AG10803 (cell line): ENCODE measurements around the gene FLNC.

ENCODE experiments used
- DNase-seq: peaks from one replicate; pipeline ENCODE4 v3.0.0; 2010; ENCODE audit warnings: low read depth
- H3K4me3 ChIP-seq: 2 replicates; pipeline ENCODE4 v1.5.1; 2011; ENCODE audit warnings: mild to moderate bottlenecking, low read length, control low read depth
- TF ChIP-seq, protein P1 (sequence below): conservative IDR thresholded peaks from 2 replicates; pipeline ENCODE4 v1.5.1; 2011; ENCODE audit warnings: mild to moderate bottlenecking, low read length, control low read depth, inconsistent platforms

The FLNC gene

GRCh38 chr7:128902761-128903585 is 72.8 kb downstream of the FLNC start:
- TF ChIP-seq, protein P1, sequence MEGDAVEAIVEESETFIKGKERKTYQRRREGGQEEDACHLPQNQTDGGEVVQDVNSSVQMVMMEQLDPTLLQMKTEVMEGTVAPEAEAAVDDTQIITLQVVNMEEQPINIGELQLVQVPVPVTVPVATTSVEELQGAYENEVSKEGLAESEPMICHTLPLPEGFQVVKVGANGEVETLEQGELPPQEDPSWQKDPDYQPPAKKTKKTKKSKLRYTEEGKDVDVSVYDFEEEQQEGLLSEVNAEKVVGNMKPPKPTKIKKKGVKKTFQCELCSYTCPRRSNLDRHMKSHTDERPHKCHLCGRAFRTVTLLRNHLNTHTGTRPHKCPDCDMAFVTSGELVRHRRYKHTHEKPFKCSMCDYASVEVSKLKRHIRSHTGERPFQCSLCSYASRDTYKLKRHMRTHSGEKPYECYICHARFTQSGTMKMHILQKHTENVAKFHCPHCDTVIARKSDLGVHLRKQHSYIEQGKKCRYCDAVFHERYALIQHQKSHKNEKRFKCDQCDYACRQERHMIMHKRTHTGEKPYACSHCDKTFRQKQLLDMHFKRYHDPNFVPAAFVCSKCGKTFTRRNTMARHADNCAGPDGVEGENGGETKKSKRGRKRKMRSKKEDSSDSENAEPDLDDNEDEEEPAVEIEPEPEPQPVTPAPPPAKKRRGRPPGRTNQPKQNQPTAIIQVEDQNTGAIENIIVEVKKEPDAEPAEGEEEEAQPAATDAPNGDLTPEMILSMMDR: no peak
- no peak for DNase-seq
- no peak overlapping the region for H3K4me3 ChIP-seq

DNA sequence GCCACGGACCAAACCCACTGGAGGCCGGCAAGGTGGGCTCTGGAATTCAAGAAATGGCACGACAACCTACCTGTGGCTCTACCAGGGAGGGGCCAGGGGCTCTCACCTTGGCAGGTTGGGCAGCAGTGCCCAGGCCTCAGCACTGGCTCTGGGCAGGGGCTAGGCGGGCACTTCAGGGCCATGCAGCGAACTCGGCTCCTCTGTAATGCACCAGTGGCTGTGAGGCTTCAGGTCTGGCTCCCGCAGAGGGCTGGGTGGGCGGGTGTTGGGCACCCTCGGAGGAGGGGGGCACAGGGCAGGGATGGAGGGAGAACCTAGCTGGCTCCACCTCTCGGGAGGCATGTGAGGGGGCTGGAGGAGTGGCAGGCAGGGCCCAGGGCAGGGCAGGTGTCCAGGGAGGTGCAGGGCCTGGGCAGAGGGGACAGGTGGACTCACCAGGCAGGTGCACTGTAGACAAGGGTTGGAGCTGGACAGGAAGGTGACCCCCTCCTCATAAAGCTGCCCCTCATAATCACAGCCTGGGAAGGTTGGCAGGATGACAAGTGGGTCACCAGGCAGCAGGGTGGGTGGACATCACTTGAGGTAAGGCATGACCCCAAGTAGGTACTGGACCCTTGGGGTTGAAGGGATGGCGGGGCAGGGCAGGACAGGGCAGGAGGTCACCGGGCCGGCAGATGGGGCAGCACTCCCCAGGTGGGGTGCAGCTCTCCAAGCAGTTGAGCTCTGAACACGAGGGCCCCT is 73.6 kb downstream of the FLNC start:
- no peak overlapping the region for H3K4me3 ChIP-seq
- no peak for DNase-seq
- TF ChIP-seq, protein P1: no peak

DNA sequence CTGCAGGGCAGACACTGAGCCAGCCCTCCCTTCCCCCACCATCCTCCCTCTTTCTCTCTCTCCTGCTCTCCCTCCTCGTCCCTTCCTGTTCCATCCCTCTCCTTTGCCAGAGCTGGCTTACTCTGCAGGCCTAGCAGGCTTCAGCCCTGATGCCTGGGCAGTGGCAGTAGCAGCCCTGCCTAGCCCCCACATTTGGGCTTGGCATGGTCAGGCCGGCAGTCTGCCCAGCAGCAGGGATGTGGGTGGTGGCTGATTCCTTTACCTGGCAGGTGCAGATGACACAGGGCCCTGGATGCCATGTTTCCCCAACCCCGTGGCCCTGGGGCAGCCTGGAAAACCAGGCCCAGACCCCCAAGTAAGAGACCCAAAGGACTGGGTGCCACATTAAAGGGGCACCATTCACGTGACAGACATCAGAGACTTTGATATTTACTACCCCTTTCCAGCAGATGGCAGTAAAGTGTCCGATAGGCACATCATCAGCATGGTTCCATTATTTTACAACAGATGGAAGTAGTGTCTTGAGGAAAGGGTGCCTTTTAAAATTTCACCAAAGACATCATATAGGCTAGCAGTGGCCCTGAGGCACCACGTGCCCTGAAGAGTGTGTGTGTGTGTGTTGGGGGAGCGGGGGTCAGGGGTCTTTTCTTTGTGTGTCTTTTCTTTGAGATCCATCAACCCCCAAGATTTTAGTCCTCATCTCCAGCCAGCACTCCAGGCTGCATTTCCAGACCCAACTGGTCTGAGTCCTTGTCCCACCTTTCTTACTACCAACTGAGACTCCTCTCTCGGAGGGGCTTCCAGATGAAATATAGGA is 74.4 kb downstream of the FLNC start:
- TF ChIP-seq, protein P1: peak; percentile 72
- peak; percentile 52 for DNase-seq
- H3K4me3 ChIP-seq: no peak overlapping the region

- H3K4me3 ChIP-seq: no peak overlapping the region
- TF ChIP-seq, protein P1: no peak
- no peak for DNase-seq
These were observed 76.0 kb downstream of the FLNC start for GRCh38 chr7:128906001-128906765.

DNA sequence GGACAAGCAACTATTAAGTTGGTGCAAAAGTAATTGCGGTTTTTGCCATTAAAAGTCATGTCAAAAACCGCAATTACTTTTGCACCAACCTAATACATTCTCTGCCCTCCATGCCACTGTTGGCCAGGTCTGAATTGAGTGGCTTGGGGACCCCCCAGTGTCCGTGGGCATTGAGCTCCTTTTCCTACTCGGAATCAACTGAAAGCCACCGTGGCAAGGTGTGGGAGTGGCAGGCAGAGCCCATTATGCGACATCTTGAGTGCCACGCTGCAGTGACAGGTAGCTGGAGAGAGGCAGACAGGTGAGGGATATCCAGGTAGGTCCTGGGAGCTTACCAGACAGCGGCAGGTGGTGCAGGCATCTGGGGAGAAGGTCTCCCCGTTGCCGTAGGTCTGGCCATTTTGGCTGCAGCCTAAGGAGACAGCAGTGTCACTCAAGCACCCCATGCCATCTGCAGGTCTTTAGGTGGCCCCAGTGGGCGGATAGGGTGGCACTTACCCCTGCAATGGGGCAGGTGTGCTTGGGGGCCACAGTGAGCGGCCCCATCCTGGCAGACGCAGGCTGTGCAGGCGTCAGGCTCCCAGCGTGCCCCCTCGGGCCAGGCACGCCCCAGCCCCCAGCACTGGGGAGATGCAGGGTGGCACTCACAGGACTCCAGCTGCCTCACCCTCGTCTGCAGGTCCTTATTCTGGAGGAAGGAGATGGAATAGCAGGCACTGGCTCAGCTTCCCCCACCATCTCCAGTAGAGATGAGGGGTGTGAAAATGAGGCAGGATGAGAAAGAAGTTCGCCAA is 76.8 kb downstream of the FLNC start:
- H3K4me3 ChIP-seq: no peak overlapping the region
- DNase-seq: no peak
- TF ChIP-seq, protein P1: no peak
